ENCODE measurements around the gene MTHFS. TPM values are rescaled to one million over a fixed set of nuclear protein-coding genes. Genes with fewer than 3 reads are reported as not detected.

Gene MTHFS
- total and polyA plus RNA-seq, 8 donors, result 20.6 to 40.1 (median 24.7) TPM

DNA sequence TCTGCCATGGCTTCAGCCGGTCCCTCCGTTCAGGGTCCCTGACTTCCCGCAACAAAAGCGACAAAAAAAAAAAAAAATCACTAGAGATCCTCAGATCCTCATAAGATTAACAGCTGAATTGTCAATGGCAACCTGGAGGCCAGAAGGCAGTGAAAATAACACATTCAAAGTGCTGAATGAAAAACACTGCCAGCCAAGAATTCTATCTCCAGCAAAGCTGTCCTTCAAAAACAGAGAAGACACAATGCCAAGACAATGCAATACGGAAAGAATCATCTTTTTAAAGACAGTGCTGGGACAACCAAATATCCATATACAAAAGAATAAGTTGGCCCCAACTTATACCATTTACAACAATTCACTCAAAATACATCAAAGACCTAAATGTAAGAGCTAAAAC, 21.6 kb downstream of the MTHFS start:
- DNase-seq (no peak), ATAC-seq (no peak)
- peaks cover 0 to 15% of the 10 kb centered on the region in 2 donors for H3K4me1 ChIP-seq
- intact Hi-C loops (cut with DNase I), result no loop called here
- no peak overlapping the region for H3K27ac ChIP-seq
- peaks cover 0 to 90% of the 10 kb centered on the region in 2 donors for H3K36me3 ChIP-seq
- H3K27me3 ChIP-seq, result no peaks in the 10 kb centered on the region
- no peak overlapping the region for H3K4me3 ChIP-seq
- TF ChIP-seq, protein P1, sequence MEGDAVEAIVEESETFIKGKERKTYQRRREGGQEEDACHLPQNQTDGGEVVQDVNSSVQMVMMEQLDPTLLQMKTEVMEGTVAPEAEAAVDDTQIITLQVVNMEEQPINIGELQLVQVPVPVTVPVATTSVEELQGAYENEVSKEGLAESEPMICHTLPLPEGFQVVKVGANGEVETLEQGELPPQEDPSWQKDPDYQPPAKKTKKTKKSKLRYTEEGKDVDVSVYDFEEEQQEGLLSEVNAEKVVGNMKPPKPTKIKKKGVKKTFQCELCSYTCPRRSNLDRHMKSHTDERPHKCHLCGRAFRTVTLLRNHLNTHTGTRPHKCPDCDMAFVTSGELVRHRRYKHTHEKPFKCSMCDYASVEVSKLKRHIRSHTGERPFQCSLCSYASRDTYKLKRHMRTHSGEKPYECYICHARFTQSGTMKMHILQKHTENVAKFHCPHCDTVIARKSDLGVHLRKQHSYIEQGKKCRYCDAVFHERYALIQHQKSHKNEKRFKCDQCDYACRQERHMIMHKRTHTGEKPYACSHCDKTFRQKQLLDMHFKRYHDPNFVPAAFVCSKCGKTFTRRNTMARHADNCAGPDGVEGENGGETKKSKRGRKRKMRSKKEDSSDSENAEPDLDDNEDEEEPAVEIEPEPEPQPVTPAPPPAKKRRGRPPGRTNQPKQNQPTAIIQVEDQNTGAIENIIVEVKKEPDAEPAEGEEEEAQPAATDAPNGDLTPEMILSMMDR (IDR thresholded peaks at IDR 0.05), result no peak
- peaks cover 0 to 55% of the 10 kb centered on the region in 2 donors for H3K9me3 ChIP-seq

DNA sequence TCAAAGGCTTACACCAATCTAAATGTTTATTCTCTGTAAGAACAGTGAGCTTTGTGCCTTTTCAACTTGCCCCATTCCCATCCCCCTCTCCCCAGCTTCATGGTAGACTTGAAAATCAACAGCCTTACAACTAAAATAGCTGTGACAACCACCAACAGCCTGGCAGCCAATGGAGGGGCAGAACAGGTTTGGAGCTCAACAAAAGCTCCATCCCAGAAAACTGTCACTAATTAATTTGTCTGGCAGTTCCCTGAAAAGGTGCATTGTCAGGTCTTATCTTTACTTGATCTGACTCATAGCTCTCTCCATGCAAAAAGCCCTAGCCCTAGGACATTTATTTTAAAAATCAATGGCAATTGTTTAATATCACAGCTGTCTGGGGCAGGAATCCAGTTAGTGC, 22.6 kb downstream of the MTHFS start:
- intact Hi-C loops (cut with DNase I), result no loop called here
- H3K4me3 ChIP-seq, result no peak overlapping the region
- no peaks in the 10 kb centered on the region for H3K27me3 ChIP-seq
- peaks cover 0 to 54% of the 10 kb centered on the region in 2 donors for H3K9me3 ChIP-seq
- TF ChIP-seq, protein P1 (IDR thresholded peaks at IDR 0.05), result no peak
- H3K27ac ChIP-seq, result no peak overlapping the region
- no peak for DNase-seq
- H3K36me3 ChIP-seq, result peaks cover 0 to 82% of the 10 kb centered on the region in 2 donors
- peaks cover 0 to 15% of the 10 kb centered on the region in 2 donors for H3K4me1 ChIP-seq
- ATAC-seq, result no peak

DNA sequence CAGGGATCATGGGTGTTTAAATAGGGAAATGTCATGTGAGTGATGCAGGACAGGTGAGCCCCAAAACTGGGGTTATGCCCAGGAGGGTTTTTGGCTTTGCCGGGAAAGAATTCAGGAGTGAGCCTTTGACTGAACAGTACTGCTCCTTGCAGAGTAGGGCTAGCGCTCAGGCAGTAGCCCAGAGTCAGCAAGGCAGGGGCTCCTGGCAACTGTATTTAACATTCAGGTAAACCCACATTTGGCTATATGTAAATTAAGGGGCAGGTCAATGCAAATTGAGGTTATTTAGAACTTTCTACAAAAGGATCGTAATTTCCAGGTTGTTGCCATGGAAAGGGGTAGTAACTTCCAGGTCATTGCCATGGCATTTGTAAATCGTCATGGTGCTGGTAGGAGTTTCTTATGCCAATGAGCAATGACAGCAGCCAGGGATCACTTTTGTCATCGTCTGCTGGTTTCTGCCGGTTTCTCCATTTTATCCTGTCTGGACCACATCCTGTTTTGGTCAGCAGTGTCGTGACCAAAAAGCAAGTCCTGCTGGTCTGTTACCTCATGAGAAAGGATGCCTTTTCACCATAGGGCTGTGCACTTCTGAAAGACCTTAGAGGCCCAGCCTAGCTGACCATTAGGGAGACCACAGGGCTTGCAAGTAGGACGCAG, 24.3 kb downstream of the MTHFS start:
- Histone ChIP-seq H3K4me1 (peaks cover 0 to 15% of the 10 kb centered on the region in 2 donors), H3K27me3 (no peaks in the 10 kb centered on the region), H3K27ac (peak overlapping the region in 1 of 2 donors; percentile 72), H3K4me3 (no peak overlapping the region), H3K36me3 (peaks cover 0 to 67% of the 10 kb centered on the region in 2 donors), H3K9me3 (peaks cover 0 to 36% of the 10 kb centered on the region in 2 donors)
- DNase-seq, result peak in 1 of 4 donors; percentile 41
- intact Hi-C loops (cut with DNase I), result no loop called here
- TF ChIP-seq, protein P1 (IDR thresholded peaks at IDR 0.05), result no peak
- peak; percentile 57 for ATAC-seq

DNA sequence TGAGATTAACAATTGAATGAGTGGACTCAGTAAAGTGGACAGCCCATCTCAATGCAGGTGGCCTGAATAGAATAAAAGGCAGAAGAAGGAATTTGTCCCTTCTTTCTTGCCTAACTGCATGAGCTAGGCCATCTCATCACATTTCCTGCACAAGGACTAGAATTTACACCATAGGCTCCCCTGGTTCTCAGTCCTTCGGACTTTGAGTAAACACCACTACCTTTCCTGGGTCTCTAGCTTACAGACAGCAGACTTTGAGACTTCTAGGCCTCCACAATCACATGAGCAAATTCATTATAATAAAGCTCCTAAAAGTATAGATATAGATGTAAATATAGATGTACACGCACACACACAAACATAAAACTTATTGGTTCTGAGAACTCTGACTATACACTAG, 28.3 kb downstream of the MTHFS start:
- Histone ChIP-seq H3K9me3 (no peaks in the 10 kb centered on the region), H3K27me3 (no peaks in the 10 kb centered on the region), H3K4me1 (peaks cover 0 to 15% of the 10 kb centered on the region in 2 donors), H3K36me3 (peaks cover 0 to 48% of the 10 kb centered on the region in 2 donors), H3K27ac (no peak overlapping the region), H3K4me3 (no peak overlapping the region)
- ATAC-seq (no peak), DNase-seq (no peak)
- intact Hi-C loops (cut with DNase I), result no loop called here
- TF ChIP-seq, protein P1 (IDR thresholded peaks at IDR 0.05), result no peak

DNA sequence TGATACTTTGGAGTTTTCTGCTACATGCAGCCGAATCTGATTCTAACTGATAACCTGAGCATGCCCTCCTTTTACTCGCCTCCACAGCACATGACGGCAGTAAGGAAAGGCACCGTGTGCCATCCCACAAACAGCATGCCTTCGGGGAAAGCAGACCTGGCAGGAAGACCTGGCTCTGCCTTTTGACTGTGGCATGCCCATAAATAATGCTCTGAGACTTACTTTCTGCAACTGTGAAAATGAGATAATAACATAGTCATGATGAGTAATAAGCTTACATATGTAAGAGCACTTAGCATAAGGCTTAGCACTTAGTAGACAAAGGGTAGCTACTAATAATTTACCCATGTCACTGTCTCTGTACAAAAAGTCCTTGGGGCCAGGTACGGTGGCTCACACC, 32.9 kb downstream of the MTHFS start:
- intact Hi-C loops (cut with DNase I), result no loop called here
- DNase-seq (no peak), ATAC-seq (no peak)
- Histone ChIP-seq H3K36me3 (peaks cover 0 to 36% of the 10 kb centered on the region in 2 donors), H3K27ac (no peak overlapping the region), H3K9me3 (no peaks in the 10 kb centered on the region), H3K4me3 (no peak overlapping the region), H3K4me1 (no peaks in the 10 kb centered on the region), H3K27me3 (no peaks in the 10 kb centered on the region)
- TF ChIP-seq, protein P1 (IDR thresholded peaks at IDR 0.05), result no peak

All from left lung (tissue), 10 donors.